Karpas-422 (cell line): ENCODE data around the gene OR51B2. TPM values are rescaled to one million over a fixed set of nuclear protein-coding genes. Genes with fewer than 3 reads are reported as not detected.
A peak's percentile ranks its signal among the peaks of the same experiment; 100 is the strongest.

Experiments used
- DNase-seq: peaks from one replicate; pipeline ENCODE4 v3.0.0-alpha.2; 2015
- H2AFZ ChIP-seq: fragments of 200-600 bp; sonication (generic); 2 replicates; pipeline ENCODE4 v1.6.1; 2014; ENCODE audit warnings: antibody characterized with exemption, low read length, mixed read lengths
- H3K27ac ChIP-seq: fragments of 200-600 bp; sonication (generic); 2 replicates; pipeline ENCODE4 v1.5.1; 2014; ENCODE audit warnings: mild to moderate bottlenecking, low read length, moderate library complexity
- H3K27me3 ChIP-seq: fragments of 200-600 bp; sonication (generic); 2 replicates; pipeline ENCODE4 v1.6.1; 2014; ENCODE audit warnings: low read length, mixed read lengths
- H3K36me3 ChIP-seq: fragments of 200-600 bp; sonication (generic); 2 replicates; pipeline ENCODE4 v1.6.1; 2014; ENCODE audit warnings: low read length, mixed read lengths; ENCODE audit not compliant: insufficient read depth
- H3K4me1 ChIP-seq: fragments of 200-600 bp; sonication (generic); 2 replicates; pipeline ENCODE4 v1.6.1; 2014; ENCODE audit warnings: mild to moderate bottlenecking, low read length, mixed read lengths
- H3K4me2 ChIP-seq: fragments of 200-600 bp; sonication (generic); 2 replicates; pipeline ENCODE4 v1.6.1; 2014; ENCODE audit warnings: low read length, low read depth, mild to moderate bottlenecking; ENCODE audit not compliant: poor library complexity, severe bottlenecking
- H3K4me3 ChIP-seq: fragments of 200-600 bp; sonication (generic); 2 replicates; pipeline ENCODE4 v1.5.1; 2014; ENCODE audit warnings: mild to moderate bottlenecking, antibody characterized with exemption, low read length, mixed read lengths
- H3K79me2 ChIP-seq: fragments of 200-600 bp; sonication (generic); 2 replicates; pipeline ENCODE4 v1.6.1; 2014; ENCODE audit warnings: mild to moderate bottlenecking, low read length, mixed read lengths
- H3K9ac ChIP-seq: fragments of 200-600 bp; sonication (generic); 2 replicates; pipeline ENCODE4 v1.6.0; 2014; ENCODE audit warnings: low read length
- H3K9me2 ChIP-seq: fragments of 200-600 bp; sonication (generic), shearing (Covaris generic); replicated peaks from 2 replicates; pipeline ENCODE4 v1.6.0; 2014; ENCODE audit warnings: mild to moderate bottlenecking, low read length, moderate library complexity; ENCODE audit not compliant: insufficient read depth
- H3K9me3 ChIP-seq: fragments of 300-700, 200-600 bp; sonication (generic); 2 replicates; pipeline ENCODE4 v1.6.1; 2014; ENCODE audit warnings: low read length, mixed read lengths
- H4K20me1 ChIP-seq: fragments of 200-600 bp; sonication (generic); 2 replicates; pipeline ENCODE4 v1.6.1; 2014; ENCODE audit warnings: mild to moderate bottlenecking, antibody characterized with exemption, low read length, low read depth; ENCODE audit not compliant: insufficient read depth
- total RNA-seq: library from RNA; depleted of rRNA; stranded (reverse); fragments of >200 nt; shearing (Covaris generic); gene quantifications from 2 replicates; pipeline ENCODE4 v1.2.3, GENCODE V29; 2014; ENCODE audit warnings: low replicate concordance

OR51B2 gene
- total RNA-seq, 1 experiment from 2014 or later, result not detected

DNA sequence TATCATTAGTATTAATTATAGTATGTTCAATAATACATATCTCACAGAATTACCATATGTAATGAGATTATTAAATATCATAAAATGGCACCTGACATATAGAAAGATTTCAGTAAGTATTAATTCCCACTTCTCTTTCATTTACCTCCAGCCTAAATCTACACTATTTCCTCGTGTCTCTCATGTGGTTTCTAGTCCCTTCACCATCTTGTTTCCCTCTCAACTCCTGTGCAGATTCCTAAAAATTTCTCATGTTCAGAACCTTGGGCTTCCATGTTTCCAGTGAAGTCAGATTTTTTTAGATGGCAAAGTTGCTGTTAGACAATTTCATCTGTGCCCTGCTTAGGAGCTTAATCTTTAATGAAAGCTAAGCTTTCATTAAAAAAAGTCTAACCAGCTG is 40.2 kb downstream of the OR51B2 start:
- Histone ChIP-seq H2AFZ (no peak overlapping the region), H3K9me3 (no peaks in the 10 kb centered on the region), H3K9ac (no peak overlapping the region), H3K79me2 (no peaks in the 10 kb centered on the region), H3K27ac (no peak overlapping the region), H3K9me2 (no peaks in the 10 kb centered on the region), H3K4me3 (no peak overlapping the region), H3K27me3 (no peaks in the 10 kb centered on the region), H3K4me2 (no peak overlapping the region), H3K4me1 (0 out of 2 replicates have a peak, but pooled peaks cover 2% of the 10 kb centered on the region), H4K20me1 (no peaks in the 10 kb centered on the region), H3K36me3 (no peaks in the 10 kb centered on the region)
- DNase-seq, result no peak

DNA sequence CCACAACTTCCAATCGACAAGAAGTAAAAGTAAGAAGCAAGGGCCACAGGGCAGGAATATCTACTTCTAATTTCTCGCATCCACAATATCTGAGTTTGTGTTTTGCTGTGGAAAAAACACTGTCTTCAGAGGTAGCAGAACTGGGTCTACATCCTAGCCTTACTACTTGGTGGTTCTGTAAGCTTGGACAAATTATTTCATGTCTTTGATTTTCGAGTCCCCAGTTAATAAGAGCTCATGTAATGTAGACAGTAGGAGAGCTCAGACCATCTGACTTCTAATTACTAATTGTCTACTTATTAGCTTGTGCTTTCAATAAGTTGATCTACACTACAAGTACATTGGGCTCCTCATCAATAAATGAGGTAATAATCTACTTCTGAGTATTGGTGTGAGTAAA is 41.0 kb downstream of the OR51B2 start:
- Histone ChIP-seq H3K9ac (no peak overlapping the region), H2AFZ (no peak overlapping the region), H3K36me3 (no peaks in the 10 kb centered on the region), H3K9me3 (no peaks in the 10 kb centered on the region), H3K4me3 (no peak overlapping the region), H3K4me1 (0 out of 2 replicates have a peak, but pooled peaks cover 2% of the 10 kb centered on the region), H3K79me2 (no peaks in the 10 kb centered on the region), H3K27ac (no peak overlapping the region), H4K20me1 (no peaks in the 10 kb centered on the region), H3K4me2 (no peak overlapping the region), H3K27me3 (no peaks in the 10 kb centered on the region), H3K9me2 (no peaks in the 10 kb centered on the region)
- no peak for DNase-seq

DNA sequence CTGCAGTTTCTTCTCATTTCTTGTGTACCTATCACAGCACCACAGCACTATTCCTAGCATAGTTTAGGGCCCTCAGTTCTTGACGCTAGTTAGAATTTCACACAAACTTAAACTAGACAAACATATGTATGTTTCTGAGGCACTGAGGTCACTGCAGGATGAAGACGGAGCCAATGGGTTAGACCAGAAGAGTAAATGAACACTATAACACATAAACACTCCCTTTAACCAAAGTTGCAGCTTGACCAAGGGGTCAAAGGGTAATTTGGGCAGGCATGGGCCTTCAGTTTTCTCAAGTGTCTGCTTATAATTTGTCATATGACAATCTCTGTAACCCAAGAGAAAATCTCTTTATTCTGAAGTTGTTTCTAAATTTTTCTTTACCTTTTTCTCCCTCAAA is 41.5 kb downstream of the OR51B2 start:
- H3K4me2 ChIP-seq, result no peak overlapping the region
- H3K9ac ChIP-seq, result no peak overlapping the region
- H2AFZ ChIP-seq, result no peak overlapping the region
- no peaks in the 10 kb centered on the region for H3K36me3 ChIP-seq
- H3K4me3 ChIP-seq, result no peak overlapping the region
- no peaks in the 10 kb centered on the region for H4K20me1 ChIP-seq
- no peak overlapping the region for H3K27ac ChIP-seq
- no peaks in the 10 kb centered on the region for H3K9me3 ChIP-seq
- no peaks in the 10 kb centered on the region for H3K9me2 ChIP-seq
- 0 out of 2 replicates have a peak, but pooled peaks cover 2% of the 10 kb centered on the region for H3K4me1 ChIP-seq
- H3K79me2 ChIP-seq, result no peaks in the 10 kb centered on the region
- no peak for DNase-seq
- H3K27me3 ChIP-seq, result no peaks in the 10 kb centered on the region

DNA sequence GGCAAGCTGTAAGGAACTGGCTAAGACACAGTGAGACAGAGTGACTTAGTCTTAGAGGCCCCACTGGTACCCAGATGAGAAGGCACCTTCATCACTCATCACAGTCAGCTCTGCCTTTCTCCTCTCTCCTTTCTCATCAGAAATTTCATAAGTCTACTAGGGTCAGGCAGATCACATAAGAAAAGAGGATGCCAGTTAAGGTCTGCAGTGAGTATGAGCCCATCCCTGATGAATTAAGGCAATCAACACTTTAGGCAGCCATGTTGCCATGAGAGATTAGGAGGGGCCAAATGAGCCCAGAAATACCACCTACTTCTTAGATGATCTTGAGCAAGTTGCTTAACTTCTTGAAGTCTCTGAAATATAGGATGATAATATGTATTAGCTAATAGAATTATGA is 42.5 kb downstream of the OR51B2 start:
- Histone ChIP-seq H3K9me2 (no peaks in the 10 kb centered on the region), H3K79me2 (no peaks in the 10 kb centered on the region), H3K27ac (no peak overlapping the region), H3K4me3 (no peak overlapping the region), H3K9me3 (no peaks in the 10 kb centered on the region), H4K20me1 (no peaks in the 10 kb centered on the region), H3K4me2 (no peak overlapping the region), H3K36me3 (no peaks in the 10 kb centered on the region), H3K27me3 (no peaks in the 10 kb centered on the region), H2AFZ (no peak overlapping the region), H3K4me1 (0 out of 2 replicates have a peak, but pooled peaks cover 2% of the 10 kb centered on the region), H3K9ac (no peak overlapping the region)
- DNase-seq, result no peak

DNA sequence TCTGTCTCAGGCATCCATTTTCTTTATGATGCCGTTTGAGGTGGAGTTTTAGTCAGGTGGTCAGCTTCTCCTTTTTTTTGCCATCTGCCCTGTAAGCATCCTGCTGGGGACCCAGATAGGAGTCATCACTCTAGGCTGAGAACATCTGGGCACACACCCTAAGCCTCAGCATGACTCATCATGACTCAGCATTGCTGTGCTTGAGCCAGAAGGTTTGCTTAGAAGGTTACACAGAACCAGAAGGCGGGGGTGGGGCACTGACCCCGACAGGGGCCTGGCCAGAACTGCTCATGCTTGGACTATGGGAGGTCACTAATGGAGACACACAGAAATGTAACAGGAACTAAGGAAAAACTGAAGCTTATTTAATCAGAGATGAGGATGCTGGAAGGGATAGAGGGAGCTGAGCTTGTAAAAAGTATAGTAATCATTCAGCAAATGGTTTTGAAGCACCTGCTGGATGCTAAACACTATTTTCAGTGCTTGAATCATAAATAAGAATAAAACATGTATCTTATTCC is 43.5 kb downstream of the OR51B2 start:
- DNase-seq, result peak; percentile 56

DNA sequence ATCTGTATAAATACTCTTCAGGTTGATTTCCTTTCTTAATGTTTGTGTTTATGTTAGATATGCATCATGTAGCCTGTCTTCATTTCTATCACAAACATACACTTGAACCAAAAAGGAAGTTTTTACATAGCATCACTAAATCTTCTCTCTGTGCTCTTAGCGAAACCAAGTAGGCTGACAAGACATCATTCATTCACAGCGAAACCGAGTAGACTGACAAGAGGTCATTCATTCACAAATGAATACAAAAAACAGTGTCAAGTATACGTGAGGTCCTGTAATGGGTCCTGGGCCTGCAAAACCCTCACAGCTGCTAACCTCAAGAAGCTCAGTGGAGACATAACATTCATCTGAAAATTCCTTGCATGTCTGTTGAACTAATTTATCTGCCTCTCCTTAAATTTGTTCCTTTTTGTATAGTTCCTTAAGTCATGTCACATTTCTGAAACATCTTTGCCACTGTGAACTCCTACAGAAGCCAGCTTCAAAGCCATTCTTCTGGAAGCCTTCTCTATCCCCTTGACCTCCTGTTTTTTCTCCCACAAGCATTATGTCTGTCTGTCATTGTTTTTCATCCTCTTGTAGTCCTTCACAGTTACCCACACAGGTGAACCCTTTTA is 44.5 kb downstream of the OR51B2 start:
- H3K4me2 ChIP-seq, result no peak overlapping the region
- no peak overlapping the region for H3K9ac ChIP-seq
- H3K27me3 ChIP-seq, result no peaks in the 10 kb centered on the region
- no peaks in the 10 kb centered on the region for H4K20me1 ChIP-seq
- H3K27ac ChIP-seq, result no peak overlapping the region
- no peak overlapping the region for H3K4me3 ChIP-seq
- H3K9me3 ChIP-seq, result no peaks in the 10 kb centered on the region
- 0 out of 2 replicates have a peak, but pooled peaks cover 2% of the 10 kb centered on the region for H3K4me1 ChIP-seq
- no peak for DNase-seq
- H3K9me2 ChIP-seq, result no peaks in the 10 kb centered on the region
- H3K79me2 ChIP-seq, result no peaks in the 10 kb centered on the region
- H2AFZ ChIP-seq, result no peak overlapping the region
- no peaks in the 10 kb centered on the region for H3K36me3 ChIP-seq

More for the DNA sequence above, 43.5 kb downstream of the OR51B2 start:
- H3K79me2 ChIP-seq, result no peaks in the 10 kb centered on the region
- H3K27me3 ChIP-seq, result no peaks in the 10 kb centered on the region
- H3K4me2 ChIP-seq, result no peak overlapping the region
- H3K9ac ChIP-seq, result no peak overlapping the region
- H3K27ac ChIP-seq, result no peak overlapping the region
- H4K20me1 ChIP-seq, result no peaks in the 10 kb centered on the region
- no peak overlapping the region for H3K4me3 ChIP-seq
- H3K36me3 ChIP-seq, result no peaks in the 10 kb centered on the region
- H3K4me1 ChIP-seq, result 0 out of 2 replicates have a peak, but pooled peaks cover 2% of the 10 kb centered on the region
- no peak overlapping the region for H2AFZ ChIP-seq
- H3K9me2 ChIP-seq, result no peaks in the 10 kb centered on the region
- H3K9me3 ChIP-seq, result no peaks in the 10 kb centered on the region

DNA sequence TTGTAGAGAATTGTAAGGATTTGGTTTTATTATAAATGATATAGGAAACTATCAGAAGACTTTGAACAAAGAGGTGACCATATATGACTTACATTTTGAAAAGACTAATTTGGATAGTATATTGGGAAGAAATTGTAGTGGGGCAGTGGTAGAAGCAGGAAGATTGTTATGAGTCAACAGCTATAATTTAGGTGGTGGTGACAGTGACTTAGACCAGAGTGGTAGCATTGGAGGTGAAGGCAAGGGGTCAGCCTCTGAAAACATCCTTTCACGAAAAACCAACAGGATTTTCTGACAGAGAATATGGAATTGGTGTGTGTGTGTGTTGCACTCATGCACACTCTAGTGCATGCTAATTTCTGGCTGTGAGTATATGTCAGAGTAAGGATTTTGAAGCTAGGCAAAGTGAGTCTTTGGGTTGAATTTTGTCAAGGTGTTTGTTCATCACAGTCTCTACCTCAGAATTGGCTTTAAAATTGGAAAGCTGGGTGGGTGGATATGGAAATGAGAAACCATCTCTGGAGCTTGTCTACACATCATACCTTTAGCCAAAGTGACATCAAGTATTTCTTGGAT is 46.2 kb downstream of the OR51B2 start:
- Histone ChIP-seq H4K20me1 (no peaks in the 10 kb centered on the region), H3K27me3 (no peaks in the 10 kb centered on the region), H3K4me3 (no peak overlapping the region), H3K4me1 (0 out of 2 replicates have a peak, but pooled peaks cover 2% of the 10 kb centered on the region), H3K36me3 (no peaks in the 10 kb centered on the region), H3K9me3 (no peaks in the 10 kb centered on the region), H3K27ac (no peak overlapping the region), H3K4me2 (no peak overlapping the region), H3K9ac (no peak overlapping the region), H2AFZ (no peak overlapping the region), H3K9me2 (no peaks in the 10 kb centered on the region), H3K79me2 (no peaks in the 10 kb centered on the region)
- DNase-seq, result no peak

DNA sequence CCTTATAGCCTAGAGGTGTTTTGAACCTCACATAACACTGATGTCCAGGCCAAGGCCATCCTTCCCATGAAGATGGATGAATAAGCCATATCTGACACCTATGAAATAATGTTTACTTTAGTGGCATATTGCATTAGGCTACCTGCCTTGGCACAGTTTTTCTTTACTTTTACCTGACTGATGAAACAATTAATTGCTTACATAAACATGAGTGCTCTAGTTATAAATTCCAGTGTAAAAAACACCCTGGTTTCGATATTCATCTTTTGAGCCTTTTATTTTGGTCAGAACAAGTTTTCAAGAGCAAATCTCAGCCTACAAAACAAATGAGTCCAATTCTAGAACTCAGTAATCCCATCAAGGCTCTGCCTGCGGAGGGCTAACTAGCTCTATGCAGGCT is 47.4 kb downstream of the OR51B2 start:
- no peak for DNase-seq
- Histone ChIP-seq H3K27ac (no peak overlapping the region), H4K20me1 (no peaks in the 10 kb centered on the region), H3K36me3 (no peaks in the 10 kb centered on the region), H3K9me2 (no peaks in the 10 kb centered on the region), H3K4me3 (no peak overlapping the region), H3K9ac (no peak overlapping the region), H3K9me3 (no peaks in the 10 kb centered on the region), H3K79me2 (no peaks in the 10 kb centered on the region), H2AFZ (no peak overlapping the region), H3K4me1 (0 out of 2 replicates have a peak, but pooled peaks cover 2% of the 10 kb centered on the region), H3K4me2 (no peak overlapping the region), H3K27me3 (no peaks in the 10 kb centered on the region)
